Measurements from ENCODE around the gene GID8.

Gene GID8

DNA sequence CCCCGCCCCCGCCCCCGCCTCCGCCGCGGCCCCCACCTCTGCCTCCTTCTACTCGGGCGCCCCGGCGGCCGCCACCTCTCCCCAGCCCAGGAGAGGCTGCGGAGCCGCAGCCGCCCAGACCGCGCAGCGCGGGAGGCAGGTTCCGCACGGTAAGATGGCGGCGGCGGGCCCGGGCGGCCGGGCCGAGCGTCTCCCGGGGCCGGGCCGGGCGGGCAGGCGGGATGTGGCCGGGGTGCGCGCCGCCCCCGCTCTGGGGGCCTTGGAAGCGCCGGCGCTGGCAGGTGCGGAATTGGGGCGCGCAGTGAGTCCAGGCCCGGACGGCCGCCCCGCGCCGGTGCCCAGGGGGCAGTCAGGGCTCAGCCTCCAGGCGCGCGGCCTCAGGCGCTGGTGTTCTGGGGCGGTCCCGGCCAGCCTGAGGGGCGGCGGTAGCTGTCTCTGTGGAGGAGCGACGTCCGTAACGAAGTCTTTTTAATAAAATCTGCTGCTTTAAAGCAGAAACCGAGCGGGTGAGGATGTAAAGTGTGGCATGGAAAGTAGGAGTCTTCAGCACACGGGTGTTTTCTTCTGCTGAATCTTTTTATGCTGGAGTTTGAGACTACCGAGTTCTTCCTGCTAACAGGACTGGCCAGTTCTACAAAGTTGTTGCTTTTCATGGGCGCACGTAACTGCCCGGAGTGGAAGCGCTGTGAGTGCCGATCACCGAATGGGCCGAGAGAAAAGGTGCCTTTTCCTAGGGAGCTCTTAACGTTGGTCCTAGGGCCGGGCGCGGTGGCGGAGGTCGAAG, at the start of gene GID8:
Gene GID8 (plus strand): TSS at position 43 of the 784 bp plus-strand sequence. CDS start 3,356 bp downstream, outside the sequence.
- TF ChIP-seq, protein P1, sequence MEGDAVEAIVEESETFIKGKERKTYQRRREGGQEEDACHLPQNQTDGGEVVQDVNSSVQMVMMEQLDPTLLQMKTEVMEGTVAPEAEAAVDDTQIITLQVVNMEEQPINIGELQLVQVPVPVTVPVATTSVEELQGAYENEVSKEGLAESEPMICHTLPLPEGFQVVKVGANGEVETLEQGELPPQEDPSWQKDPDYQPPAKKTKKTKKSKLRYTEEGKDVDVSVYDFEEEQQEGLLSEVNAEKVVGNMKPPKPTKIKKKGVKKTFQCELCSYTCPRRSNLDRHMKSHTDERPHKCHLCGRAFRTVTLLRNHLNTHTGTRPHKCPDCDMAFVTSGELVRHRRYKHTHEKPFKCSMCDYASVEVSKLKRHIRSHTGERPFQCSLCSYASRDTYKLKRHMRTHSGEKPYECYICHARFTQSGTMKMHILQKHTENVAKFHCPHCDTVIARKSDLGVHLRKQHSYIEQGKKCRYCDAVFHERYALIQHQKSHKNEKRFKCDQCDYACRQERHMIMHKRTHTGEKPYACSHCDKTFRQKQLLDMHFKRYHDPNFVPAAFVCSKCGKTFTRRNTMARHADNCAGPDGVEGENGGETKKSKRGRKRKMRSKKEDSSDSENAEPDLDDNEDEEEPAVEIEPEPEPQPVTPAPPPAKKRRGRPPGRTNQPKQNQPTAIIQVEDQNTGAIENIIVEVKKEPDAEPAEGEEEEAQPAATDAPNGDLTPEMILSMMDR (IDR thresholded peaks at IDR 0.05; ENCODE audit: insufficient read depth, low read depth, low read length, missing control alignments), result peak; percentile 2
- H3K4me3 ChIP-seq (ENCODE audit: low read length), result peak within 1 kb of the TSS; percentile 93
- peak; percentile 46 for DNase-seq (ENCODE audit: low read depth)

DNA sequence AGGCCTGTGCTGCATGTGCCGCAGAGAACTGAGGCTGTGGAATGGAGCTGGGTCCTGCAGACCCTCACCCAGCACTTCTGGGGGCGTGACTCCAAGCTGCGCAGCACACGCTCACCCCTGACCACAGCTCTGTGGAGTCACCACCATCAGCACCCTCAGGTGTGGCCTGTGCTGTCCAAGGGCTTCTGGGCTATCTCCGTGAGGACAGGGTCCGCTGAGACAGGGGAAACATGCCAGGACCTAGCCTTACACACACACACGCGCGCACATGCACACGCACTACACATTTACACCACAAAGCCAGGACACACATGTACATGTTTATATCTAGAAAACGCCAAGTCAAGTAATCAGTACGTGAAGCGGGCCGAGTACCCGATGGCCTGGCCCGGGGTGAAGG, 49.5 kb upstream of the GID8 start:
- TF ChIP-seq, protein P1 (IDR thresholded peaks at IDR 0.05; ENCODE audit: insufficient read depth, low read depth, low read length, missing control alignments), result no peak
- no peak overlapping the region for H3K4me3 ChIP-seq (ENCODE audit: low read length)
- no peak for DNase-seq (ENCODE audit: low read depth)

DNA sequence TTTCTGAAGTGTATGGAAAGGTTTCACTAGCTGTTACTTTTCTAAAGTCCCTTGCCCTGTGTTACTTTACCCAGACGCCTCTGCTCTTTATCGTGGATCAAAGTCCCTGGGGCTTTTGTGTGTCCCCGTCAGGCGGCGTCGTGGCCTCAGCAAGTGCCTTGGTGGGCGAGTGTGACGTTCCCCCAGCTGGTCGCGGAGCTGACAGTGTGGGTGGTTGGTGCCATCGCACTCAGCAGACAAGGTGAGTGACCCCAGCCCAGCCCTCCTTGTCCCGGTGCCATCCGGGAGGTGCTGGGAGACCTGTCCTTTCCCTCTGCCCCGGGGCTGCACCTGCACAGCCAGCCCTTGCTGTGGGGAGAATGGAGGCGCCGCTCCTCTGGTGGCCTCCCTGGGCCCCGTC, 49.0 kb upstream of the GID8 start:
- TF ChIP-seq, protein P1 (IDR thresholded peaks at IDR 0.05; ENCODE audit: insufficient read depth, low read depth, low read length, missing control alignments), result no peak
- no peak for DNase-seq (ENCODE audit: low read depth)
- no peak overlapping the region for H3K4me3 ChIP-seq (ENCODE audit: low read length)

DNA sequence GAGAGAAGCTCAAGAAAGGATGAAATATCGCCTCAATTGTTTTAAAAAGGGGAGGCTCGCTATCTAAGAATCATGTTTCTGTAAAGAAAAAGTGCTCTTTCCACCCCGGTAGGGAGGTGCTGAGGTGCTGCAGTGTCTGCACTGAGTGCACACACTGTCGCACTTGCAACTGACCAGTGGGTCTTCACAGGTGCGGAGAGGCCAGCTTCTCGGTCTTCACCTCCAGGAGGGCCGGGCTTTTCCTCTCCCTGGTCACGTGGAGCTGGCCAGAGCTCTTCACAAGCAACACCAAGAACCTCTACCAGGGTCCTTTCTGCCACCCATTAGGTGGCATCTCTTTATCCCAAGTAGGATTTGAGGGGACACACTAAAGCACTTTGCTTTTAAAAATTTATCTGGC, 48.5 kb upstream of the GID8 start:
- TF ChIP-seq, protein P1 (IDR thresholded peaks at IDR 0.05; ENCODE audit: insufficient read depth, low read depth, low read length, missing control alignments), result no peak
- DNase-seq (ENCODE audit: low read depth), result no peak
- H3K4me3 ChIP-seq (ENCODE audit: low read length), result no peak overlapping the region

DNA sequence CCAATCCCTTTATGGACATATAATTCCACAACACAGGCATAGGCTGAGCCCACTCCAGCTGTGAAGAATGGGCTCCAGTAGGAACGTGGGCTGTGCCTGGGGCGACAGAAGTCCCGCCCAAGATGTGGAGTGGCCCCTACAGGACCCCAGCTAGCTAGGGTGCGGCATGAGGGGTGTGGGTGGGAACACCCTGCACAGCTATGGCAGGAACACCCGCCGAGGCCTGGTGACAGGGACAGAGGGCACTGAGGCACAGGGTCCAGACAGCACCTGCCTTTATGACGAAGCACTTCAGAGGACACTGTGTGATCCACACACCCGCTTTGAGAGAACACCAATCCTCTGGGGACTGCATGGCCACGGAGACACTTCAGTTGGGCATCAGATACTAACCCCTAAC, 48.1 kb upstream of the GID8 start:
- TF ChIP-seq, protein P1 (IDR thresholded peaks at IDR 0.05; ENCODE audit: insufficient read depth, low read depth, low read length, missing control alignments), result no peak
- DNase-seq (ENCODE audit: low read depth), result no peak
- no peak overlapping the region for H3K4me3 ChIP-seq (ENCODE audit: low read length)

DNA sequence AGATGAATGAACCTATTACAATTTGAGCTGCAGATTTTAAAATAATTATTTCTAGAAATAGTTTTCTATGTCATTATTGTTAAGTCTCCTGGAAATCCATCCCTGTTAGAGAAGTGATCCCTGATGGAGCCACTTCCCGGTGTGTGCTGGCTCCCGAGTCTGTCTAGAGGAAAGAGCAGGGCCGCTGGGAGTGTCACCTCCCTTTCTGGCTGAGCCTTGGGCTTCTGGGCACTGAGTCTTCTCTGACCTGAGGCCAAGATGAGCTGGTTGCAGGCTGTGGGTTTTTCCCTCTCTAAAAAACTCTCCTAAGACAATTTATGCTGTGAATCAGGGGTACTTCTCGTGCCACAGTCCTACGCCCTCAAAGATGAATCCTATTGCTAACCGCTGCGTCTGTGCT, 47.5 kb upstream of the GID8 start:
- no peak for DNase-seq (ENCODE audit: low read depth)
- TF ChIP-seq, protein P1 (IDR thresholded peaks at IDR 0.05; ENCODE audit: insufficient read depth, low read depth, low read length, missing control alignments), result no peak
- no peak overlapping the region for H3K4me3 ChIP-seq (ENCODE audit: low read length)

DNA sequence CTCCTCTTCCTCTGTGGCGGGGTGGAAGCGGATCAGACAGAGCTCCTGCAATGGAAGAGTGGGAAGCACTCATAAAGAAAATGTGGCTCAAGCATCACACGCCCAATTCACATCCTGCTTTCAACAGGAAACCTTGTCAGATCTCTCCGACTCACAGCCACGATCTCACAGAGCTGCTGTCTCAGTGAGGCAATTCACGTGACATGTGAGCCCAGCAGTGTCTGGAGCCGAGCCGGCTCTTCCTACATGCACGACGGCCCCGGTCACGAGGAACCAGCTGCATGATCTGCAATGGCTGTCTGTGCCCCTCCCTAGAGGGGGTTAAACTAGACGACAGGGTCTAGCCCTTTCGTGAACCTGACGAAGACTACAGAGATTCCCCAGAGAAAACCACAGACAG, 46.8 kb upstream of the GID8 start:
- TF ChIP-seq, protein P1 (IDR thresholded peaks at IDR 0.05; ENCODE audit: insufficient read depth, low read depth, low read length, missing control alignments), result no peak
- no peak overlapping the region for H3K4me3 ChIP-seq (ENCODE audit: low read length)
- no peak for DNase-seq (ENCODE audit: low read depth)

Data from epithelial cell of esophagus (primary cell).